ENCODE data around the gene STAT6. TPM values are rescaled to one million over a fixed set of nuclear protein-coding genes. Genes with fewer than 3 reads are reported as not detected.

Gene STAT6, protein sequence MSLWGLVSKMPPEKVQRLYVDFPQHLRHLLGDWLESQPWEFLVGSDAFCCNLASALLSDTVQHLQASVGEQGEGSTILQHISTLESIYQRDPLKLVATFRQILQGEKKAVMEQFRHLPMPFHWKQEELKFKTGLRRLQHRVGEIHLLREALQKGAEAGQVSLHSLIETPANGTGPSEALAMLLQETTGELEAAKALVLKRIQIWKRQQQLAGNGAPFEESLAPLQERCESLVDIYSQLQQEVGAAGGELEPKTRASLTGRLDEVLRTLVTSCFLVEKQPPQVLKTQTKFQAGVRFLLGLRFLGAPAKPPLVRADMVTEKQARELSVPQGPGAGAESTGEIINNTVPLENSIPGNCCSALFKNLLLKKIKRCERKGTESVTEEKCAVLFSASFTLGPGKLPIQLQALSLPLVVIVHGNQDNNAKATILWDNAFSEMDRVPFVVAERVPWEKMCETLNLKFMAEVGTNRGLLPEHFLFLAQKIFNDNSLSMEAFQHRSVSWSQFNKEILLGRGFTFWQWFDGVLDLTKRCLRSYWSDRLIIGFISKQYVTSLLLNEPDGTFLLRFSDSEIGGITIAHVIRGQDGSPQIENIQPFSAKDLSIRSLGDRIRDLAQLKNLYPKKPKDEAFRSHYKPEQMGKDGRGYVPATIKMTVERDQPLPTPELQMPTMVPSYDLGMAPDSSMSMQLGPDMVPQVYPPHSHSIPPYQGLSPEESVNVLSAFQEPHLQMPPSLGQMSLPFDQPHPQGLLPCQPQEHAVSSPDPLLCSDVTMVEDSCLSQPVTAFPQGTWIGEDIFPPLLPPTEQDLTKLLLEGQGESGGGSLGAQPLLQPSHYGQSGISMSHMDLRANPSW
- 193 and 194 TPM in 2 replicates for total RNA-seq

DNA sequence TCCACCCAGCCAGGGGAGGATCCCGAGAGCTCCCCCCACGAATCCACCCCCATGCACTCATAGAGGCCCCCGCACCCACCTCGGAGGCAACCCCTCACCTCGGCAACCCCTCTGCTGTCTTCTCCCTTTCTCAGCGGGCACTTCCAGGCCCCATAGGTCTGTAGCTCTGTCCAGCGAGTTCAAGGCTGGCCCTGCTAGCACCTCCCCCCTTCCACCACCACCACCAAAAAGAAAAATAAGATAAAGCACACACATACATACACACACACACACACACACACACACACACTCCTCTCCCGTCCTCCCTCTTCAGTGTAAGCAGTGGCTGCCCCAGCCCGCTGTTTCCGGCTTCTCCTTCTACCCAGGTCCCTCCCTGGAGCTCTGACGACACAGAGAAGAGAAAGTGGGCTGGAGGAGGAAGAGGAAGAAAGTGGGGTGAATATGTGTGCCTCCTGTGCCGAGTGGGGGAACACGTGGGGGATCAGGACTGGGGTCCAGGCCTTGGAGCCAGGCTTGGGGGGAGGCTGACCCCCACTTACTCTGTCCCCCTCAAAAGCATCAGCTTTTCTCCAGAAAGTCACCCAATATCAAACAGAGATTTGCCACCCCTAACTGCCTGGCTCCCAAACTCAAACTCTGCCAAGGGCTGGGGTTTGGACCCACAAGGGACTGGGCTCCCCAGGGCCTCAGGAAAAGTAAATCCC is at the start of gene STAT6:
Gene STAT6 (minus strand): TSS at position 332 of the 704 bp plus-strand sequence. CDS start 3,084 bp downstream, outside the sequence.
- intact Hi-C loops (cut with micrococcal nuclease), result loop anchor here (1.0 to 5.0 kb wide), 5 partner anchors 23 to 423 kb away; partner anchors contain the start of genes ARHGAP9, NEMP1 and PTGES3

GRCh38 chr12:57160741-57161140 is 49.6 kb upstream of the STAT6 start:
- intact Hi-C loops (cut with micrococcal nuclease), result no loop called here

DNA sequence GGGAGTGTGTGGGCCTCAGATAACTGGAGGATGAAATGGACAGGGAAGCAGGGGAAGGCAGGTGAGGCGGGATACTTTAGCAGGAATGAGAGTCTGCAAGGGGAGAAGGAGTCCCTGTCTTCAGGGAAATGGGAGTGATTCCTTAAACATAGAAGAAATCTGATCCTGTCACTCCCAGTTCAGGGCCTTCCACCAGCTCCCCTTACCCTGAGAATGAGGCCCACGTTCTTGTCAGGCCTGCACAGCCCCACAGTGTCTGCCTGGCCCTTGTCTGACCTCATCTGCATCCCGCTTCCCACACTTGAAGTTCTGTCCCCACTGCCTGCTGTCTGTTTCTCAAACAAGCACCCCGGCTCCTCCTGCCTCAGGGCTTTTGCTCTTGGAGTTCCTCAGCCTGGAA is 48.9 kb upstream of the STAT6 start:
- intact Hi-C loops (cut with micrococcal nuclease), result no loop called here

DNA sequence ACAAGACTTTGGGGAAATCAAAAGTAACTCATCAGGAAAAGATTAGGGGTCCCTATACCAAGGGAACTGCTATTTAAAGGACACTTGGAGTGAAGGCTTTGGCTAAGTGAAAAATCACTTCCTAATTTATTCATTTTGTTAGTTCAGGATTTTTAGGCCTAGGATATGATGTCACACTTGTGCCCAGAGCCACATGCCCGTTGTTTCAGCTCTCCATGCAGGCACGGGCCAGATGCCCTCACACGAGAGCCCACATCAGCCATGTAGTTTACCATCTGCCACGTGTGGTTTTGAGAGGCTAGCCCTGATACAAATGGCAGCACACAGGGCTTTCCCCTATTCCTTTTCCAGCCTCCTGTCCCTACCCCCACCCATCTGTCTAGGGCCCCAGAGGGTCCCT is 48.1 kb upstream of the STAT6 start:
- intact Hi-C loops (cut with micrococcal nuclease), result no loop called here

DNA sequence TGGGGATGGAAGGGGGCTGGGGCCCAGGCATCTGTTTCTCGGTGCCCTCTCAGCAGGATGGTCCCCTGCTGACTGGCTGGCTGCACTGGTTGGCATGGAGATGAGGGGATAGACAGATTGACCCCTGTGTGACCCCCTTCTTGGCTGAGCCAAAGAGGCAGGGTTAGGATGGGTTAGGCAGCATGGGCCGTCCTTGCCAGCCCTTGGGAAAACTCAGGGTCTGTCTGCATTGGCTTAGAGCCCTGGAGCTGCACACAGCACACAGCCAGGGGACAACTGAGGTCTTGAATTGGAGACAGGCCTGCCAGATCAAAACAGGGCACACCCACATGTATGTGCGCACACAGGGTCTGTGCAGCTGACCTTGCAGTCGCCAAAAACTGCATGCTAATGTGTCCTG is 47.5 kb upstream of the STAT6 start:
- intact Hi-C loops (cut with micrococcal nuclease), result no loop called here

DNA sequence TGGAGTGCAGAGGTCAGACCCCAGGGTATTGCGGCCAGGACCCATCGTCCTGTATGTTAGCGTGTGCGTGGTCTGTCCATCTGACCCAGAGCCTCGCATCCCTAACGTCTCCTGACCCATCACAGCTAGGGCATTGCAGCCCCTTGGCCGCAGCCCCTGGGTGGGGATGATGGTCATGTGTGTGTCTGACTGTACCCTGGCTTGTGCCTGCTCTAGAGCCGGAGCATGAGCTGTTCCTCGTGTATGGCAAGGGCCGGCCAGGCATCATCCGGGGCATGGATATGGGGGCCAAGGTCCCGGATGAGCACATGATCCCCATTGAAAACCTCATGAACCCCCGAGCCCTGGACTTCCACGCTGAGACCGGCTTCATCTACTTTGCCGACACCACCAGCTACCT is 47.0 kb upstream of the STAT6 start:
- intact Hi-C loops (cut with micrococcal nuclease), result no loop called here

GRCh38 chr12:57157588-57158173 is 46.5 kb upstream of the STAT6 start:
- intact Hi-C loops (cut with micrococcal nuclease), result no loop called here

DNA sequence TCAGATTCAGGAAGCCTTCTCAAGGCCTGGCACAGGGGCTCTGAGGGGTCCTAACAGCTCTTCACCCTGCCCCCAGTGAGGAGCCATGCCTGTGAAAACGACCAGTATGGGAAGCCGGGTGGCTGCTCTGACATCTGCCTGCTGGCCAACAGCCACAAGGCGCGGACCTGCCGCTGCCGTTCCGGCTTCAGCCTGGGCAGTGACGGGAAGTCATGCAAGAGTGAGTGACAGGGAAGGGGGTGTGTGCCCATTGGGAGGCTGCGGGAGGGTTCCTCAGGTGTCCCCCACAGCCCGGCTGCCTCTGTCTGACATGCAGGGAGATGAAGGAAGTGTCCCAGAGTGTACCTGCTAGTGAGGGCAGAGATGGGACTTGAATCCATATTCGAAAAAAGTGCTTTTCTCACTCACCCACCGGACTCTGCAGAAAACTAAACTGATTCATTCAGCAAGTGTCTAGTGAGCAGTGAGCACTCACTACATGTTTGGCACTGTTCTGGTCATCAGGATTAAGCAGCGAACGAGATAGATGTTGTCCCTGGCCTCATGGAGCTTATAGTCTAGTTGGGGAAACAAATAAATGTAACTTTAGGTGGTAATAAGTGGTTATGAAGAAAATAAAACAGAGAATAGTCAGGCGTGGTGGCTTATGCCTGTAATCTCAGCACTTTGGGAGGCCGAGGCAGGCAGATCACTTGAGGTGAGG is 45.7 kb upstream of the STAT6 start:
- intact Hi-C loops (cut with micrococcal nuclease), result no loop called here

DNA sequence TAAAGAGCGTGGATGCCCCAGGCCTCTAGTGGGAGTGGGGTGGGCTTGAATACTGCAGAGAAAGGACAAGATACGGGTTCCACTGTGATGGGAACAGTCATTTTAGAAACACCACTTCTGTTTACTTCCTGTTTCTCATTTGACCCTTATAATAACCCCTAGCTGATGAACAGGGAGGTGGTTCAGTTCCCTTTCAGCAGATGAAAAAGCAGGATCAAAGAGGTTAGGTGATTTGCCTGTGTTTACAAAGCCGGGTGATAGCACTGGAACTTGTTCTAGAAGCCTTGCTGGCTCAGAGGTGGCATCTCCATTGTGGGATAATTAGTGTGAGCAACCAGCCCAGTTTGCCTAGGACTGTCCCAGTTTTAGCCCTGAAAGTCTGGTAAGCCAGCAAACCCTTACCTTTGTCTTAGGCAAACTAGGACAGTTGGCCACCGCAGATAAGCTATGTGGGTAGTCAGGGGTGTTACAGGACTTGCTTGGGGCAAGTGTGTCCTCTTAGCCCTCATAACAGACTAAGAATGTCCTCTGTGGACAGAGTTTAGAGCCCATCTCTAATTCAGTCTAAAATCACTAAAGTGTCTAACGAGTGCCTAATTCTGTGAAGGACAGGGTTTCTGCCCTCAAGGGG is 43.8 kb upstream of the STAT6 start:
- intact Hi-C loops (cut with micrococcal nuclease), result no loop called here

GRCh38 chr12:57154076-57154475 is 42.9 kb upstream of the STAT6 start:
- intact Hi-C loops (cut with micrococcal nuclease), result no loop called here

DNA sequence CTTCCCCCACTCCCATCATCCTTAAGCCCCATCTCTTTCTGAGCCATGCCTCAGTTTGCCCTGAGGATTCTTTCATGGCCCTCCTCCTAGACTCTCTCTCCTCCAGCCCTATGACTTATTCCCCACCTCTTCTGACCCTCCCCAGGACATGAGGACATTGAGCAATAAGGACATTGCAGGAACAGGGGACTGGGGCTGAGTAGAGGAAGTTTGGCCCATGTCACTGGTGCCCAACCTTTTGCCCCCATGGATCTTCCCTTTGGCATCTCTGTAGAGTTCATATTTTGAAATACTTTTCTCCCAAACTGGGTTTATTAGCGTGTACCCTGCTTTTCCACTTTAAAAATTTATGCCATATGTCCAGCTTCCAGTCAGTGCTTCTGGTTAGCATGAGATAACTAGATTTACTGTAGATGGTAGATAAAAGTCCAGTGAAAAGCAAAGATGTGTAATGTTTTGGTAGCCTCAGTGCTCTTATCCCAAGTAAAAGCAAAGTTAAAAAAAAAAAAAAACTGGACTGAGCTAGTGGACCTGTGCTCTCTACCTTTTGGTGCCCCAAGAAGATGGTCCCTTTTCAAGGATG is 42.3 kb upstream of the STAT6 start:
- intact Hi-C loops (cut with micrococcal nuclease), result no loop called here

DNA sequence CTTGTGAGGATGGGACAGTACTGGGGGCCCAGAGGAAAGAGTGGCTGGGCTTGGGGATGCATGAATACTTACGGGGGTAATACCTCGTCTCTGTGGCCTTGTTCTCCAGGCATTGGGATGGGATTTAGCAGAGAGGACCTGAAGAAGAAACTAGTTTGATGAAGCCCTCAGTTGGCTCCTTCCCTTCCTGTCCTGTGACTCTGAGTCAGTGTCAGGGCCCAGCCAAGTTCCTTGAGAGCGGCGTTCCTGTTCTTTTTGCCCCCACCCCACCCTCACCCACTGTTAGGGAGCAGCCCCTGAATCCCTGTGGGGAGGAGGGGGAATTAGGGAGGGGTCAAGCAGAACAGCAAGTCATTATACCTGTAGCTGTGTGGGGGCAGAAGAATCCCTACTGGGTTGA is 41.5 kb upstream of the STAT6 start:
- intact Hi-C loops (cut with micrococcal nuclease), result no loop called here

DNA sequence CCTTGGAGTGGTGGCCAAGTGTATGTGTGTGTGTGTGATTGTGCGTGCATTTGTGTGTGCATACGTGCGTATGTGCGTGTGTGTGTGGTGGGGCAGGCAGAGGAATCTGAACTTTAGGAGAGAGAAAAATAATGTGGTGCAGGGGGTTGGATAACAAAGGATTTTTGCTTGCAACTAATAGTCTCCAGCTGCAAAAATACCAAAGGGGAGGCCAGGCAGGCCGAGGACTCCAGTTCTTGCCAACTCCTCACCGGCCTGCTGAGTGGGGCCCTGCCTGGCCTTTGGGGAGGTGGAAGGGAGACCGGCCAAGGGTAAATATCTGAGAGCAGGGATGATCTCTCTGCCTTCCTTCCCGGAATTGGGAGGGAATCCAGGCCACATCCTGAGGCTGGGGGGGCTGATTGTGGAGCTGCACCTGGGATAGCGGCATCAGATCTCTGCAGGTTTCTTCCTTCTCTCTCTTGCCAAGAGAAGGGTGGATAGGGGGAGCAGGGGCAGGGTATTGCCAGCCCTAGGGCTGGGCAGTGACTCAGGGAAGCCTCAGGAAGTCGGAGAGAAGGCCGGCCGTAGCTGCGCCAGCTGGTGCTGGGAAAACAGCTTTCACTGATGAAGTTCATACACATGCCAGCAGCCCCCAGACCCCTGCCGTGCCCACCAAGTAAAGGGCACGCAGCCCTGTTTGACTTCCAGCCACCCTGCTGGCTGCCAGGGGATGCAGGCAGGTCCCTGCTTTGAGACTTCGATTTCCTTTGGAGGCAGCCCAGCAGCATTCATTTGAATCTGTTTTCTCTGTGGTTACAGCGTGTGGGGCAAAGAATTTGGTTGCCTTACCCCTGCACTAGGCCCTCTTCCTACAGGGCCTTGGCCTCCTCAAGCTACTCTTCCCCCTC is 40.8 kb upstream of the STAT6 start:
- intact Hi-C loops (cut with micrococcal nuclease), result no loop called here

- intact Hi-C loops (cut with micrococcal nuclease), result no loop called here
These were observed 39.3 kb upstream of the STAT6 start for GRCh38 chr12:57150400-57151000.

GRCh38 chr12:57149245-57149900 is 38.2 kb upstream of the STAT6 start:
- intact Hi-C loops (cut with micrococcal nuclease), result no loop called here

DNA sequence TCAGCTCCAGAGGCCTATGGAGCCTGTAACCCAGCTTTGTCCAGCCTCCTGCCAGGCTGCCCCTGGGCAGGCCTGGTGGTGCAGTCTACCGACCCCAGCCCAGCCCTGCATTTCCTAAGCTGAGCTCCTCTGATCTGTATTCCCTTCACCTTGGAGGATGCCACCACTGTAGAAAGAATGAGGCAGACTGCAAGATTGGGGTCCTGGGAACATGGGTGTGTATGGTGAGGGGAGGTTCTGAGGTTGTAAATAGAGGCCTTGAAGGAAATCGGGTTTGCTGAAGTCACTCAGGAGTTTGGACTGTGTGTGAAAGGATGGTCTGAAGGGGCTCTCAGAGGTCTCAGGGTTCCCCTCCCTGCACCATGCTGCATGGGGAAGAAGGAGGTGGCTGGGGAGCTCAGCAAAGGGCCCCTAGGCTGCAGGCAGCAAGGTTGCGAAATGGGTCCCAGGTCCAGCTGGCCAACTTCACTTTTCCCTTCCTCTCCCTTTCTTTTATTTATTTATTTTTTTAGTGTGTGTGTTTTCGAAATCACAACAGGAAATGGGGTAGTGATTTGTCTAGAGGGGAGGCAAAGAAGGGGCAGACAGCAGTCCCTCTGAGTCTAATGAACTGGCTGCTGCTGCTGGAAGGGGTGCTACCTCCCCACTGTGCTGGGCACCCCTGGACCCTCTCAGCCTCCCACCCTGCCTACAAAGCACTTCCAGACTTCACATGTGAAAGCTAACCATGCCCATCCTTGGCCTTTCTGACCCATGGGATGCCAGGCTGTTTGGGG is 37.5 kb upstream of the STAT6 start:
- intact Hi-C loops (cut with micrococcal nuclease), result no loop called here
